ENCODE results near the gene FAM20B.

Gene FAM20B

GRCh38 chr1:179095924-179096323 lies 70.2 kb downstream of the FAM20B start:
- no peak for DNase-seq

DNA sequence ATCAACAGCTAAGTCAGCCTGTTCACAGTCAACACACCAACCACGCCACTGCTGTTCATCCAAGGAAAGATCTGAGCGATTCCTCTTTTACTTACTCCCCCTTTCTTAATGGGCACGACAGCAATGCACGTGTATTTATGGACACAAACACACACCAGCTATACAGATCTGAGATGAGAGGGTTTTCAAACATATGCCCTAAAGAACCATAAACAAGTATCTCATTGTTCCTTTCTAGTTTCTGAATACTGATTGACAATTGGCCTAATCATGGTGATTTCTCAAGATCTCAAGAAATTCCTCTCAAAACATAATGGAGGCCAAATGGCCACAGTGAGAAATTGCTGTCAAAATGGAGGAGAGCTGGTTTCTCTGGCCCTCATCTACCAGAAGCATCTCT lies 74.2 kb downstream of the FAM20B start:
- no peak for DNase-seq

DNA sequence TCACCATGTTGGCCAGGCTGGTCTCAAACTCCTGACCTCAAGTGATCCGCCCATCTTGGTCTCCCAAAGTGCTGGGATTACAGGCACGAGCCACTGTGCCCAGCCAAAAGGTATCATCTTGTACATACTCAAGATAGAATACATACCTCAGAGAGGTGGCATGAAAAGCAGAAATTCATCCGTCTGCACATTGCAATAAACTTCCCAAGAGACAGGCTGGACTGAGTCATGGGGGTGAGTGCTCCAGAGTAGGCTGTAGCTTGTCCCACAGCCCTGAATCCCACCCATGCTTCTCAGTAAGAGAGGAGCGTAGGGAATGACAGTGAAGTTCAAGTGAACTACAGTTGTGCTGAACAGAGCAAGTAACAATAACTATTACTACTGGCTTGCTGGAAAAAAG lies 75.9 kb downstream of the FAM20B start:
- no peak for DNase-seq

DNA sequence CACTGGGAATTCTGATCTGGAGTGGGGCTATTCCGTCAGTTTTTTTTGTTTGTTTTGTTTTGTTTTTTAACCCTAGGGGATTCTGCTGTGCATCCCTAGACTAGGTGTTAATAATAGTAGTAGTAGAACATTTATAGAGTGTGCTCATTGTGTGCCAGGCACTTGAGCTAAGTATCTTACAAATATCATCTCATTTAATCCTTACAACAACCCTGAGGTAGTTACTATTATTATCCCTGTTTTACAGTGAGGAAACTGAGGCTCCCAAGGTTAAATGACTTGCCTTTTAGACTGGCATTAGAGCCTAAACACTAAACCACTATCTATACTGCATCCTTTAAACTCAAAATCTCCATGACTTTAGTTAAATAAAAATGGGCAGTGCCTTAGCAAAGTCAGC lies 78.3 kb downstream of the FAM20B start:
- DNase-seq: no peak

GRCh38 chr1:179104611-179105250 lies 79.0 kb downstream of the FAM20B start:
- DNase-seq: no peak

GRCh38 chr1:179105393-179105792 lies 79.7 kb downstream of the FAM20B start:
- DNase-seq: no peak

DNA sequence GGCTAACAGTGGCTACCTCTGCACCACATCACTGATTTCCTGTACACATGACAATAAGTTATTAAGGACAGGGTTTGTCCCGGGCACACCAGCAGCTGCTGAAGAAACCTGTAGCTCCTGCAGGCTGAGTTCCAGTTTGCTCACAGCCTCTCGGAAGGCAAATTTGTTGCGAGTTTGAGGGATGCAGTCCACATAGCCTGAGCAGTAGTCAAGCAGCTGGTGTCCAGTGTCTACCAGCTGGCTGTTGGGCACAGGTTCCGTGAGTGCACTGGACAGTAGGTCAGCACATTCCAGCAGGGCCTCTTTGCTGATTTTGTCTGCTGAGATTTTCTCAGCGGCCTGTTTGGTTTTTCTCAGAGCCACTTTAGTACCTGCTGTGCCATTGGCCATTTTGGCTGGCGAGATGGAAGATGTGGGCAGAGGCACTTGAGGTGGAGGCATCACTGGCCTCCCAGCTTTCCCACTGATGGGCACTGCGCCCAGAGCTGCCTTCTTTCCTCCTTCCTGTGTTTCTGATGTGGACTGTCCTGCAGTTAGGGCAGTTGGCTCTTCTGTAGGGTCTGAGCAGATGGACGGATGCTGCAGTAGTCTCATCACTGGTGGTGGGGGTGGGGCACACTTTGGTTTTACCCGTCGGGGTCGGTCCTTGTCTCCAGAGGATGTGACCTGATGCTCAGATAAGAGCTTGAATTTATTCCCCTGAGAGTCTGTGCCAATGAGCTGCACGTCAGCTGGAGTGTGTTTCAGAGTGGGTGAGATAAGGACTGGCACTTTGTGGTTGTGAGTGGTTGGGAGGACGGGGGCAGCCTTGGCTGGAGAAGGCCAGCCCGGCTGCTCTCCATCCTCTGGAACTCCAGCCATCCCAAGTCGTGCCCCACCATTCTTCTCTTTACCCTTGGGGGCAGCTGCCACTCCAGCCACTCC lies 82.3 kb downstream of the FAM20B start:
- no peak for DNase-seq

DNA sequence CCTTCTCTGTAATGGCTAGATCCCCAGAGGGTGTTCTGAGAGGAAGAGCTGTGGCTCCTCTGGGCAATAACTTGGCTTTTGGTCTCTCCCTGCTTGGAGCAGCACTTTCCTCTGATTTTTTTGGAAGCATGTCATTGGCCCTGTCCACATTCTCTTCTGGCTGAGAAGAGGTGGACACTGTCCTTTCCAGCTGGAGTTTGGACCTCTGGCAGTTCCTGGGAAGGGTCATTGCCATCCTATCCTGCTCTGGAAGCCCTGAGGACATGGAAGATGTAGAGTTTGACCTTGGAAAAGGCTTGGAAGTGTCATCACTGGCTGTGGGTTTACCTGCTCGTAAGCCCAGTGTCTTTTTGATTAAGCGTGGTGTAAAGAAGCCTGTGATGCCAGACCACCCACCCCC lies 83.0 kb downstream of the FAM20B start:
- DNase-seq: no peak

DNA sequence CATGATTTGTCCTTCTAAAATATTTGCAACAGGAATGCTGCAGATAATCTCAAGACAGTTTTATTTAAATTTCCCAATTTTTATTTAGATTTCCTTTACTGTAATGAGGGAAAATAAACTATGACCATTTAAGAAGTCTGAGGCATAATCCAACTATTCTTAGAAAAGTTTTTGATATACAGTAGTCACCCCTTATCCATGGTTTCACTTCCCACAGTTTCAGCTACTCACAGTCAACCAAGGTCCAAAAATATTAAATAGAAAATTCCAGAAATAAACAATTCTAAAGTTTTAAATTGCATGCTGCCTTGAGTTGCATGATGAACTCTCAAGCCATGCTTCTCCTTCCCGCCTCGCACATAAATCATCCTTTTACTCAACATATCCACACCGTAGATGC lies 89.5 kb downstream of the FAM20B start:
- DNase-seq: no peak

- DNase-seq: no peak
These were observed 93.8 kb downstream of the FAM20B start for GRCh38 chr1:179119513-179119912.

DNA sequence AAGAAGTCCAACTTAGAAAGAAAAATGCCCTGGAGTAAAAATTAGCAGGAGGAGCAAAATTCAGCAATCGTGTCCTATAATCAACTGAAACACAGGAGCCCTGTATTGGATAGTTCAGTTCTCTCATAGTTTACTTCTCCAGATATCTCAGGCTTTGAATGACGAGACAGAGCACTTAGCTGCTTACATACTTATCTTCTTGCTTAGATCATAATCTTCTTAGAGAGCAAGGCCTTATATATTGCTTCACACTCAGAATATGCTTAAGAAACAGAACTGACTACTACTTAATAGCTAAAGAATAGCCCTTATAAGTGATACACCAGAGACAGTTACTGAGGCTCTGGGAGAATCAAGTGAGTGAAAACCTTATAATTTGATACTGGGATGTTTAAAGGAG lies 95.0 kb downstream of the FAM20B start:
- no peak for DNase-seq

DNA sequence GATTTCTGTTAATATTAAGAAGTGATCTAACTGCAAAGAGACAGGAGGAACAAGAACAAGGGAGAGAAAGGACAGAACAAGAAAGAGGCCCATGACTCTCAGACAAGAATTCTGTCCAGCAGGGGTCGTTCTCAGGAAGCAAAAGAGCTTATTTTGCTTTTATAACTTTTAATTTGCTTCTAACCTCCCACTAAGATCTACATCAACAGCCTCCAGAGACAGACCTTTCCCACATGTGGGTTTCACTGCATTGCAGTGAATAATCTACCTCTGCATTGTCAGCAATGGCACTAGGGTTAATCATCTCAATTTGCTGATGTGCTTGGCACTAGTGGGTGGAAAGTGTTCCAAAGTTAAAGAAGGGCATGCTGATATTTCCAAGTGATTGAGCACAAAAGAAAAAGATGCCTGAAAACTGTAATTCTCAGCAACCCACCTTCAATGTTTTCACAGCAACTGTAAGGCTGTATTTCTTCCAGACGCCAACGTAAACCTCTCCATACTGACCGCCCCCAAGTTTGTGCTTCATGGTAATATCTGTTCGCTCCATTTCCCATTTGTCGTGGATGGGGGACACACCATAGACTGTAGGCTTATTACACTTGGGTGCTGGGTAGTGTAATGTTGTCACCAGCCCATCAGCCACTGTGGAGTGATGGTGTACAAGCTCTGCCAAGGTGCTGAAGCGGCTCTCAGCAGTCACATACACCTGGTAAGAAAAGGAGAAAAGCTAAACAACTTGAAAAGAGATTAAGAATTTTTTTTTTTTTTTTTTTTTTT lies 95.7 kb downstream of the FAM20B start:
- DNase-seq: no peak

DNA sequence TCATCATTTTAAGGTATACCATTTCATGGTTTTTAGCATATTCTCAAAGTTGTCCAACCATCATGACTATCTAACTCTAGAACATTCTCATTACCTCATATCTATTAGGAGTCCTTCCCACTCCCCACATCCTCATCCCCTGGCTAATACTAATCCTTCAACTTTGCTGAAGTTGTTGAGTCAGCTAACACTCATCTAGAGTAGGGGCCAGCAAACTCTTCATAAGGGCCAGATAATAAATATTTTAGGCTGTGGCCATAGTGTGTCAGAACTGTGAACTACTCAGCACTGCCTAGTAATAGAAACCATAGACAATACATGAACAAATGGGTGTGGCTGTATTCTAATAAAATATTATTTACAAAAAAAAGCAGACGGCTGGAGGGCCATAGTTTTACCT lies 99.2 kb downstream of the FAM20B start:
- DNase-seq: no peak

All from NCI-H2029 treated with DMSO at 0.1 percent for 48 hours (cell line).